GM12878 (cell line): ENCODE measurements around the gene S100A6. TPM values are rescaled to one million over a fixed set of nuclear protein-coding genes. Genes with fewer than 3 reads are reported as not detected.

Source experiments
- ATAC-seq: fragments of 200-7000 bp; cut with Tn5 transposase; 3 replicates; pipeline ENCODE4 v1.9.1; 2020; ENCODE audit warnings: mild to moderate bottlenecking, moderate library complexity
- BruUV-seq: library from RNA; stranded (reverse); fragments of 400-500 nt; replicated peaks from 2 replicates; lab custom pipeline; 2021; lab: Mats Ljungman, UMichigan
- CTCF ChIA-PET: fragments of 300-600 bp; sonication (Branson Sonifier 250); formaldehyde crosslinking; extraction: SDS; loops from one replicate; lab custom pipeline; 2021; ENCODE audit warnings: inconsistent platforms; lab: Yijun Ruan, JAX
- POLR2A ChIA-PET: fragments of 350-600 bp; formaldehyde crosslinking; extraction: SDS; loops from one replicate; lab custom pipeline; 2021; ENCODE audit warnings: inconsistent platforms; lab: Charles Lee
- RAD21 ChIA-PET: fragments of 300-600 bp; sonication (Branson Sonifier 250); formaldehyde crosslinking; loops from one replicate; lab custom pipeline; 2023; ENCODE audit warnings: antibody characterized with exemption; ENCODE audit not compliant: unreplicated experiment; lab: Charles Lee
- SMC1A ChIA-PET: fragments of 300-600 bp; sonication (Branson Sonifier 250); formaldehyde crosslinking; loops from one replicate; lab custom pipeline; 2023; ENCODE audit not compliant: unreplicated experiment, uncharacterized antibody; lab: Charles Lee
- DNase-seq: peaks from one replicate; pipeline ENCODE4 v3.0.0-alpha.2; 2011; ENCODE audit warnings: low read depth, low spot score
- FAIRE-seq: peaks from 3 replicates; lab custom pipeline; 2011; peaks lifted over from hg19 to GRCh38; lab: Jason Lieb, UNC
- H2AFZ ChIP-seq: 2 replicates; pipeline ENCODE4 v1.6.0; 2011; ENCODE audit warnings: low read depth, low read length, control low read depth; ENCODE audit not compliant: control insufficient read depth
- H3K27ac ChIP-seq: 2 replicates; pipeline ENCODE4 v1.5.1; 2011; ENCODE audit warnings: control low read depth; ENCODE audit not compliant: control insufficient read depth, insufficient read depth
- H3K27me3 ChIP-seq, 2 experiments: replicated peaks in 1 of 2; 2 replicates each; pipeline versions ENCODE4 v1.6.0 to v1.6.1; 2011; ENCODE audit warnings: low read length in 1 of 2; ENCODE audit not compliant: control insufficient read depth in 2 of 2, insufficient read depth in 2 of 2
- H3K36me3 ChIP-seq, 2 experiments: 2 replicates each; pipeline ENCODE4 v1.5.1; 2011; ENCODE audit warnings: low read length in 1 of 2; ENCODE audit not compliant: control insufficient read depth in 2 of 2, insufficient read depth in 2 of 2
- H3K4me1 ChIP-seq: 2 replicates; pipeline ENCODE4 v1.6.1; 2011; ENCODE audit warnings: mild to moderate bottlenecking, low read length, moderate library complexity, mixed read lengths; ENCODE audit not compliant: control insufficient read depth, insufficient read depth
- H3K4me2 ChIP-seq: 2 replicates; pipeline ENCODE4 v1.6.0; 2011; ENCODE audit warnings: control low read depth; ENCODE audit not compliant: control insufficient read depth, insufficient read depth
- H3K4me3 ChIP-seq: fragments of 200-600 bp; sonication (generic); 2 replicates; pipeline ENCODE4 v1.5.1; 2016
- H3K79me2 ChIP-seq: 2 replicates; pipeline ENCODE4 v1.6.0; 2011; ENCODE audit warnings: low read length; ENCODE audit not compliant: control insufficient read depth, insufficient read depth
- H3K9ac ChIP-seq: 2 replicates; pipeline ENCODE4 v1.8.0; 2011; ENCODE audit warnings: low read length, control low read depth, mixed read lengths; ENCODE audit not compliant: control insufficient read depth, insufficient read depth
- H3K9me3 ChIP-seq: replicated peaks from 3 replicates; pipeline ENCODE4 v1.5.1; 2011; ENCODE audit warnings: mild to moderate bottlenecking, low read length; ENCODE audit not compliant: control insufficient read depth, insufficient read depth
- H4K20me1 ChIP-seq: 2 replicates; pipeline ENCODE4 v1.6.0; 2011; ENCODE audit not compliant: control insufficient read depth, insufficient read depth
- CBFB ChIP-seq: IDR thresholded peaks from 2 replicates; pipeline ENCODE4 v1.6.1; 2016; ENCODE audit warnings: antibody characterized with exemption, low read depth
- CREM ChIP-seq: IDR thresholded peaks from 2 replicates; pipeline ENCODE4 v1.6.1; 2014; ENCODE audit warnings: antibody characterized with exemption, low read depth
- HDGF ChIP-seq: fragments of 450-650 bp; IDR thresholded peaks from 2 replicates; pipeline ENCODE4 v1.6.1; 2016; ENCODE audit warnings: antibody characterized with exemption
- PAX5 ChIP-seq: IDR thresholded peaks from 2 replicates; pipeline ENCODE4 v1.6.1; 2011; ENCODE audit warnings: low read depth, low read length, borderline replicate concordance
- PML ChIP-seq: IDR thresholded peaks from 2 replicates; pipeline ENCODE4 v1.6.1; 2012; ENCODE audit warnings: low read length, inconsistent platforms
- RAD51 ChIP-seq: fragments of 450-650 bp; IDR thresholded peaks from 2 replicates; pipeline ENCODE4 v1.6.1; 2016; ENCODE audit warnings: moderate library complexity, mild to moderate bottlenecking, inconsistent platforms
- SUZ12 ChIP-seq: fragments of 200-600 bp; sonication (generic); IDR thresholded peaks from one replicate; pipeline ENCODE4 v1.6.1; 2018; ENCODE audit warnings: antibody characterized with exemption, mild to moderate bottlenecking; ENCODE audit not compliant: unreplicated experiment
- TBL1XR1 ChIP-seq: IDR thresholded peaks from 2 replicates; pipeline ENCODE4 v1.6.1; 2012; ENCODE audit warnings: low read depth, low read length, improper control_type of control experiment
- TCF3 ChIP-seq: IDR thresholded peaks from 2 replicates; pipeline ENCODE4 v1.6.1; 2012; ENCODE audit warnings: low read depth, mild to moderate bottlenecking, low read length, borderline replicate concordance; ENCODE audit not compliant: insufficient read depth
- YY1 ChIP-seq: IDR thresholded peaks from 2 replicates; pipeline ENCODE4 v1.6.1; 2011; ENCODE audit warnings: low read depth, mild to moderate bottlenecking, low read length
- ZBTB33 ChIP-seq: fragments of 450-650 bp; IDR thresholded peaks from 2 replicates; pipeline ENCODE4 v1.6.1; 2017; ENCODE audit warnings: mild to moderate bottlenecking
- ZNF384 ChIP-seq: IDR thresholded peaks from 2 replicates; pipeline ENCODE4 v1.6.1; 2012; ENCODE audit warnings: low read depth, mild to moderate bottlenecking, low read length, improper control_type of control experiment, borderline replicate concordance
- ZNF622 ChIP-seq: fragments of 450-650 bp; IDR thresholded peaks from 2 replicates; pipeline ENCODE4 v1.6.1; 2017; ENCODE audit warnings: mild to moderate bottlenecking, inconsistent platforms
- WGBS: methylation state at CpG from one replicate; pipeline ENCODE4 v1.1.6; 2016; ENCODE audit warnings: low lambda C conversion rate; ENCODE audit not compliant: insufficient replicate concordance, insufficient coverage; ENCODE audit errors: missing lambda C conversion rate; 5-methylcytosine and 5-hydroxymethylcytosine counted together
- in situ Hi-C: fragments of 300-500 bp; cut with MboI; formaldehyde crosslinking; loops from 9 replicates; pipeline ENCODE4 v1.14.3; 2018; ENCODE audit warnings: mixed read lengths
- intact Hi-C: fragments of 100-400 bp; cut with micrococcal nuclease; formaldehyde crosslinking; loops from one replicate; pipeline ENCODE4 v1.14.2; 2022; ENCODE audit not compliant: unreplicated experiment
- polyA plus RNA-seq, 11 experiments: library from polyadenylated mRNA; depleted of rRNA in 4 of 11; unstranded in 6 of 11; stranded (reverse) in 5 of 11; fragments of >200 nt; fragmentation: Nextera tagmentation in 4 of 11; fragmentation: Illumina TruSeq in 1 of 11; extraction: Ambion mirVana in 4 of 11; extraction: Trizol in 1 of 11; gene quantifications; 1 replicate in 1 of 11; 2 replicates in 10 of 11; pipeline versions ENCODE4 v1.2.1 to v1.2.3, GENCODE V29; 2011 to 2016; ENCODE audit warnings: inconsistent platforms in 2 of 11, missing spikeins in 2 of 11, low read depth in 1 of 11
- total RNA-seq, 4 experiments: library from RNA; depleted of rRNA in 3 of 4; stranded (reverse); fragments of >200 nt in 3 of 4; fragmentation: Illumina TruSeq in 1 of 4; extraction: Trizol in 1 of 4; gene quantifications; 2 replicates each; pipeline versions ENCODE4 v1.2.1 to v1.2.3, GENCODE V29; 2013 to 2021
- TF ChIP-seq, protein P1 (sequence below): fragments of 450-650 bp; IDR thresholded peaks from 2 replicates; pipeline ENCODE4 v1.6.1; 2014; ENCODE audit warnings: mild to moderate bottlenecking

S100A6 gene
- total and polyA plus RNA-seq, 10 of the 15 experiments (the other 5 are each of a cell fraction or from before 2014, with no cell fraction given), result 7.2 to 121 (median 45.7) TPM

DNA sequence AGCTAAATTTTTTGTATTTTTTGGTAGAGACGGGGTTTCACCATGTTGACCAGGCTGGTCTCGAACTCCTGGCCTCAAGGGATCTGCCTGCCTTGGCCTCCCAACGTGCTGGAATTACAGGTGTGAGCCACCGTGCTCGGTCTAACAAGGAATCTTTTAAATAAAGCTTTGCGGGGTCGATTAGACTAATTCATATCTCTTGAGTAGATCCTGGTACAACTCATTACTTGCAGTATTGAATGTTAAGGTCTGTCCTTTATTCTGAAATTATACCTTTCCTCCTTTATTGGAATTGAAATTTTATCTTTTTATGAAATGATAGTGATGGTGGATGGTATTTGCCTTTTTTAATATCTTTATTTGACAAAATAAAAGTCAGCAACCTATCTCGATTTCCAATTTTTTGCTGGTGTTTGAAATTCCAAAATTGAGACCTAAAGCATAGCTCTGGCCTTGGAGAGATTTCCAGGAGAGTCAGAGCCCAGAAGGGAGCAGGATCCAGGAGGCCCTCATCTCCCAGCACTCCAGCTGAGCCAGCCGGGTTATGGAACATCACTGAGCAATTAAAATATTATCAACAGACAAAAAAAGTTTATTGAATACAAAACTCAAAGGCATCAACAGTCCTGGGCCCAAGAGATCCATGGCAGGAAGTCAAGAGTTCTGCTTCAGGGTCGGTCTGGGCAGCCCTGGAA, 25.1 kb upstream of the S100A6 start:
- H4K20me1 ChIP-seq, result no peaks in the 10 kb centered on the region
- no peak overlapping the region for H3K9ac ChIP-seq
- no peak overlapping the region for H2AFZ ChIP-seq
- H3K36me3 ChIP-seq, result no peaks in the 10 kb centered on the region
- H3K9me3 ChIP-seq, result no peaks in the 10 kb centered on the region
- no peaks in the 10 kb centered on the region for H3K79me2 ChIP-seq
- no peak for DNase-seq
- BruUV-seq, result no TSS peak
- H3K4me1 ChIP-seq, result peaks cover 6% of the 10 kb centered on the region
- no peak for ATAC-seq
- CTCF ChIA-PET, result interaction anchor here (1.0 to 8.3 kb wide), 6 partner anchors 9 to 50 kb away, joined by 3 to 113 read pairs (median 12); partner anchors contain the start of gene S100A6
- FAIRE-seq, result no peak
- no peaks in the 10 kb centered on the region for H3K27me3 ChIP-seq
- 31% methylated on average over 10 of the region's 10 CpGs for WGBS
- no peak overlapping the region for H3K4me2 ChIP-seq
- intact Hi-C loops, result no loop called here
- H3K27ac ChIP-seq, result no peak overlapping the region
- in situ Hi-C loops, result loop anchor here (5.0 kb wide), 1 partner anchor 54 kb away; no protein-coding TSS in a partner anchor
- no peak for TF ChIP-seq CREM
- TF ChIP-seq, all 136 proteins: peak for 0
- ChIA-PET POLR2A (interaction anchor here (1.7 kb wide), 1 partner anchor 16 kb away, joined by 6 read pairs; the partner anchor contains the start of gene S100A4), SMC1A (interaction anchor here (1.2 to 4.0 kb wide), 5 partner anchors 10 to 66 kb away, joined by 3 to 18 read pairs (median 4); partner anchors contain the start of gene S100A4), RAD21 (interaction anchor here (2.0 kb wide), 1 partner anchor 50 kb away, joined by 6 read pairs; no protein-coding TSS in a partner anchor)
- H3K4me3 ChIP-seq, result no peak overlapping the region

GRCh38 chr1:153560241-153560640, 24.4 kb upstream of the S100A6 start:
- intact Hi-C loops (no loop called here), in situ Hi-C loops (loop anchor here (5.0 kb wide), 1 partner anchor 53 kb away; no protein-coding TSS in a partner anchor)
- no peak overlapping the region for H3K4me3 ChIP-seq
- ChIA-PET RAD21 (interaction anchor here (2.0 kb wide), 1 partner anchor 50 kb away, joined by 6 read pairs; no protein-coding TSS in a partner anchor), CTCF (interaction anchor here (1.0 to 8.3 kb wide), 5 partner anchors 8 to 49 kb away, joined by 3 to 113 read pairs (median 13); partner anchors contain the start of gene S100A6), POLR2A (interaction anchor here (1.1 kb wide), 1 partner anchor 15 kb away, joined by 3 read pairs; the partner anchor contains the start of gene S100A4), SMC1A (interaction anchor here (1.1 to 2.1 kb wide), 3 partner anchors 10 to 49 kb away, joined by 3 to 4 read pairs (median 3); no protein-coding TSS in a partner anchor)
- no peak overlapping the region for H3K4me2 ChIP-seq
- no TSS peak for BruUV-seq
- H3K9me3 ChIP-seq, result no peaks in the 10 kb centered on the region
- H4K20me1 ChIP-seq, result no peaks in the 10 kb centered on the region
- H3K36me3 ChIP-seq, result no peaks in the 10 kb centered on the region
- FAIRE-seq (no peak), DNase-seq (no peak), ATAC-seq (no peak)
- H3K27ac ChIP-seq, result no peak overlapping the region
- H3K9ac ChIP-seq, result no peak overlapping the region
- H3K4me1 ChIP-seq, result no peaks in the 10 kb centered on the region
- no peaks in the 10 kb centered on the region for H3K79me2 ChIP-seq
- no peak overlapping the region for H2AFZ ChIP-seq
- H3K27me3 ChIP-seq, result no peaks in the 10 kb centered on the region
- WGBS, result 73% methylated on average over 2 of the region's 2 CpGs
- TF ChIP-seq PML (no peak), PAX5 (no peak), CREM (no peak), TBL1XR1 (no peak), YY1 (no peak), ZNF622 (no peak), SUZ12 (no peak), CBFB (no peak), HDGF (no peak), RAD51 (no peak), ZNF384 (no peak), ZBTB33 (no peak), TCF3 (no peak)
- TF ChIP-seq, protein P1, sequence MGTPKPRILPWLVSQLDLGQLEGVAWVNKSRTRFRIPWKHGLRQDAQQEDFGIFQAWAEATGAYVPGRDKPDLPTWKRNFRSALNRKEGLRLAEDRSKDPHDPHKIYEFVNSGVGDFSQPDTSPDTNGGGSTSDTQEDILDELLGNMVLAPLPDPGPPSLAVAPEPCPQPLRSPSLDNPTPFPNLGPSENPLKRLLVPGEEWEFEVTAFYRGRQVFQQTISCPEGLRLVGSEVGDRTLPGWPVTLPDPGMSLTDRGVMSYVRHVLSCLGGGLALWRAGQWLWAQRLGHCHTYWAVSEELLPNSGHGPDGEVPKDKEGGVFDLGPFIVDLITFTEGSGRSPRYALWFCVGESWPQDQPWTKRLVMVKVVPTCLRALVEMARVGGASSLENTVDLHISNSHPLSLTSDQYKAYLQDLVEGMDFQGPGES, result no peak
